Amniotic epithelial cell (primary cell): Measurements from ENCODE around the gene DNAL1.

ENCODE experiments used
- DNase-seq: peaks from one replicate; pipeline ENCODE4 v3.0.0-alpha.2; 2010; ENCODE audit warnings: low read depth

Gene DNAL1

GRCh38 chr14:73744874-73745529 lies 100.2 kb downstream of the DNAL1 start:
- no peak for DNase-seq

- DNase-seq = no peak
These were observed 101.1 kb downstream of the DNAL1 start for GRCh38 chr14:73745571-73746519.

DNA sequence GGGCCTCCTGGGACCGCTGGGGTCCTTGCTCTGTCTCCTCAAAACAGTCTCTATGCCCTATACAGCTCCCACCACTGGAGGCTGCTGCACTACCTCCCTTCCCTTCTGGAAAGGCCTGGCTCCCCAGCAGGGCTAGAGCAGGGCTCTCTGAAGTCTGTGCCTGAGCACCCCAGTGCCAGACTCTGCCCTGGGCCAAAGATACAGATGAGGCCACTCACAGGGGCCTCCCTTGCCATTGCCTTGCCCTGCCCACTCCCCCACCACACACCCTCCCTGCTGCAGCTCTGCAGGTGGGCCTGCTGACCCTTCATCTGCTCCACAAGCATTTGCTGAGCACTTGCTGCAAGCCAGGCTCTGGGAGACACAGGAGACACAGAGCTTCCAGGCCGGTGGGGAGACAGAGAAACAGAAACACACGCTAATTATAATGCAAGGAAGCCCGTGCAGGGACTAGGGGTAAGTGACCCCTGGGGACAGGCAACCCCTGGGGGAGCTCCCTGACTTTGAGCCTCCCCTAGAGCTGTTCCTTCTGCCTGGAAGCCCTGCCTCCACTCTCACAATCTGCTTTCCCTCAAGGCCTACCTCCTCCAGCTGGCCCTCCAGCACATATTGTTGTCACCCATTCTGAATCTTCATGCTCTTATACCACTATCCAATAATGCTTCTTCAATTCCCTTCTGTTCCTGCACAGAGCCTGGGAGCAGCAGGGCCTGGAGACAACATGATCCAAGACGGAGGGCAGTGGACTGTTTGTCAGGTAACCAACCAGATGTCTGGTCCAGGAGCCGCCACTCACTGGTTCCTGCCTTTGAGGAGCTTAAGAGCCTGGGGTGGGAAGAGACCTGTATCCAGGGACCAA lies 102.0 kb downstream of the DNAL1 start:
- no peak for DNase-seq

DNA sequence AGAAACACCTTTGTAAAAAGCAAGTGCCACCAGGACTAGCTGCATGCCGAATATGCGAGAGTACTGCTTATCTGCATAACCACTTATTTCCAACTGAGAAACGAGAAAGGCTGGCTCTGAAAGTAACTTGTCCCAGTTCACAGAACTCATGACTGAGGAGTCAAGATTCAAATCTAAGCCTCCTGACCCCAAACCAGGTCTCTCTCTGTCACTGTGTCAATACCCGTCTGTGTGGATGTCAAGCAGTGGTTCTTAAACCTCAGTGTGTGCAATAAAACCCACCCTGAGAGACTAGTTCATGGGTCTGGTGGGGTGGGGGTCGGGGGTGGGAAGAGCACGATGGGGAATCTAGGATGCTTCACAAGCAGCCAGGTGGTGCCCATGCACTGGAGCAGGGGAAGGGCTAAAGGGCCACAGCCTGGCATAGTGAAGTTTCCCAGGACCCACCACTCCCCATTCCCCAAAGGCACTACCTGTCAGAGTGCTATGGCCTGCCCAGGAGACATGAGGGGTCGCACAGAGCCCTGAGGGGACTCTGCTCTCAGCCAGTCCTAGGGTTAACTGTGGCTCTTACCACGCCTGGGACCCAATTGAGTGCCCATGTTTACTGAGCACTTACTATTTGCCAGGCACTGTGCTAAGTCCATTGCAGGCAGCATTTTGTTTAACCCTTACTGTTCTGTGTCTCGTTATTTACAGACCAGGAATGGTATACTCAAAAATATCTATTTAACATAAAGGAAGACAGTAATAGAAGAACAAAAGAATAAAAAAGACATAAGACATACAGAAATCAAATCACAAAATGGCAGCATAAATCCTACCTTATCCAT lies 102.8 kb downstream of the DNAL1 start:
- no peak for DNase-seq

DNA sequence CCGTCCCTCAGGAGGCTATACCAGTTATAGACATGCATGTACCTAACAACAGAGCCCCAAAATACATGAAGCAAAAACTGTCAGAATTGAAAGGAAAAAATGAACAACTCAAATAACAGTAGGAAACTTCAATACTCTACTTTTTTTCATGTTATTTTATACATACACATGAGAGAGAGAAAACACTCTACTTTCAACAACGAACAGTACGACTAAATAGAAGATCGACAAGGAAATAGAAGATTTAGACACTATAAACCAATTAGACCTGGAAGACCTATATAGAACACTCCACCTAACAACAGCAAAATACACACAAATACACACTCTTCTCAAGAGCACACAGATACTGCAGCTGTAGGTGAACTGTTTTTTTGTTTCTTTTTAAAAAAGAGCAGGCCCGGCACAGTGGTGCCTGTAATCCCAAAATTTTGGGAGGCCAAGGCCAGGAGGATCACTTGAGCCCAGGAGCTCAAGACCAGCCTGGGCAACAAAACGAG lies 104.1 kb downstream of the DNAL1 start:
- no peak for DNase-seq

GRCh38 chr14:73749706-73750530 lies 105.1 kb downstream of the DNAL1 start:
- no peak for DNase-seq

DNA sequence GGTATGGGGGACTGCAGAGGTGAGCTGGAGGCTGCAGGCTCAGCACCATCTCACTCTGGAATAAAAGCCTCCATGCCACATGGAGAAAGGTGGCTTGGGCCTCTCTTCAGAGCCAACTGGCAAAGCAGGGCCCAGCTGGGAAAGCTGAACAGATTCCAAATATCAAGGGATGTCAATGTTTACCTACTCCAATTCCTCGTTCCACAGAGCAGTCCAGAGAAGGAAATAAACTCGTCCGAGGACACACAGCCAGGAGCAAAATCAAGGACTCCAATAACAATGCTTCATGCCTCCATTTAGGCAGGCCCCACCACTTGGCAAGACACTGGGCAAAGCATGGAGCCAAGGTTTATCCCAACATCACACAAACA lies 105.7 kb downstream of the DNAL1 start:
- DNase-seq = no peak

GRCh38 chr14:73751157-73751691 lies 106.4 kb downstream of the DNAL1 start:
- no peak for DNase-seq

DNA sequence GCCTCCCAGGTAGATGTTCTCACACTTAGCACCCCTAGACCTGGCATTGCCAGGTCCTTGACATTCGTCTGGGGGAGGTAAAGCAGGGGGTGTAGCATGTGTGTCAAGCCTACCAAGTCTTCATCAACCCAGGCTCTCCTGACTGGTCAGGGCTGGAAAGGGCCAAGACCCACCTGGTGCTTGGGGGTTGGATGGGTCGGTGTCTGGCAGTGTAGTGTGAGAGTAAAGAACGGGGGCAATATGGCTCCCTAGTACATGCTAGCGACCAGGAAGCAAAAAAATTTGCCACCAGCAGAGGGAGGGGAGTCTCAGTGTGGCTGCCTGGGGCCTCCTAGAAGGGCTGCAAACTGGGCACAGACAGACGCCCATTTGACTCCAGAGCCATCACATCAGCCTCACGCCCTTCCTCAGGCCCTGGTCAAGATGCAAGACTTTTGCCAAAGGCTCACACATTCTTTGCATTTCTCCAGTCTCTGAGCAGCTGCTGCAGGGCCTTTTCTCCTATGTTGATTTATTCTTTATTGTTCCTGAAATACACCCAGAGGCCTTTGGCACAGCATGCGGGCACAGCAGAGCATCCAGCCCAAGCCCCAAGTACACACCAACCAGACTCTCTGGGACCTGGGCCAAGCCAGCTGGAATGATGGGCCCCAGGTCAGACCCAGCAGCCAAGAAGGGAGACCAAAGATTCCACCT lies 107.7 kb downstream of the DNAL1 start:
- peak; percentile 85 for DNase-seq
